NCI-H1092 treated with DMSO at 0.1 percent for 48 hours (cell line): ENCODE data around the gene PIH1D1.
"Not testable (repeated sequence)": the region's sequence is repeated elsewhere in the genome, so short reads cannot be mapped to it uniquely, and the experiment has no call there.

Experiments used
- DNase-seq: peaks from one replicate; lab custom pipeline; 2025; lab: John Stamatoyannopoulos, UW

Gene PIH1D1

DNA sequence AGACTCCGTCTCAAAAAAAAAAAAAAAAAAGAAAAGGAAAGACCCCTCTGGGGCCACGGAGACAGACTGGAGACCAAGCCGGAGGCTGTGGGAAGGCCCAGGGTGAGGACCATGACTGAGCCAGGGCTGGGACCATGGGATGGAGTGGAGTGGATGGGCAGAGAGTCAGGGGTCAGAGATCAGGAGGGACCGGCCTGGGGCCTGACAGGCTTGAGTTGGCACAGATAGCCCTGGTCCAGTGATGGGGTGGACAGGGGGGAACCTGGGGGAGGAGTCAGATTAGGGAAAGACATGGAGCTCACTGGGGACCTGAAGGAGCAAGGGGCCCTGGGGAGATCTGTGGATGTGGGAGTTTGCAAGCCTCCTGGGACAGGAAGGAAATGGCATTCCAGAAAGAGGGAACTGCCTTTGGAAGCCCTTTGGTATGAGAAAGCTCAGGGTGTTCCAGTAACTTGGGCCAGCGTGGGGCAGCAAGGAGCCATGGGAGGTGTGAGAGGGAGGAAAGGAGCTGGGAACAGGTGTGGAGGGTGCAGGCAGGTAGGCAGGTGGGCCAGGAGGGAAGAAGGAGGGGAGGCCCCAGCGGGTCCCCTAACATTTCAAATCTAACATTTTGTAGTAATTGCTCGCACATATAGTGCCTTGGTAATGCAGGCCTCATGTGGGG lies 29.5 kb upstream of the PIH1D1 start:
- no peak for DNase-seq

DNA sequence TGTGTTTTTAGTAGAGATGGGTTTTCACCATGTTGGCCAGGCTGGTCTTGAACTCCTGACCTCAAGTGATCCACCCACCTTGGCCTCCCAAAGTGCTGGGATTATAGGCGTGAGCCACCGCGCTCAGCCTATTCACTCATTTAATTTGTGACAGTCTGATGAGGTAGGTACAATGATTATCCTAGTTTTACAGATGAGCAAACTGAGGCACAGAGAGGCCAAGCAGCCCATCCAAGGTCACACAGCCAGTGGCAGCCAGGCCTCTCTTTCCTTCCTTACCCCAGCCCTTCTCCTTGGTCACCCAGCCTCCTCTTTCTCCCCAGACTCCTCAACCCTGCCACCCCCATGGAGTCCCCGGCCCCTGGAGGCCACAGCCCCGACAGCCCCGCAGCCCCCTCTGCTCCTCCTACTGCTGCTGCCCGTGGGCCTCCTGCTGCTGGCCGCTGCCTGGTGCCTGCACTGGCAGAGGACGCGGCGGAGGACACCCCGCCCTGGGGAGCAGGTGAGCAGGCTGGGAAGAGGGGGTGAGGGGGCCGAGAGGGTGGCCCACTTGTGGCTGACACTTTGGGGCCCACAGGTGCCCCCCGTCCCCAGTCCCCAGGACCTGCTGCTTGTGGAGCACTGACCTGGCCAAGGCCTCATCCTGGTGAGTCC lies 28.5 kb upstream of the PIH1D1 start:
- DNase-seq: no peak

GRCh38 chr19:49475995-49476880 lies 24.6 kb upstream of the PIH1D1 start:
- no peak for DNase-seq

DNA sequence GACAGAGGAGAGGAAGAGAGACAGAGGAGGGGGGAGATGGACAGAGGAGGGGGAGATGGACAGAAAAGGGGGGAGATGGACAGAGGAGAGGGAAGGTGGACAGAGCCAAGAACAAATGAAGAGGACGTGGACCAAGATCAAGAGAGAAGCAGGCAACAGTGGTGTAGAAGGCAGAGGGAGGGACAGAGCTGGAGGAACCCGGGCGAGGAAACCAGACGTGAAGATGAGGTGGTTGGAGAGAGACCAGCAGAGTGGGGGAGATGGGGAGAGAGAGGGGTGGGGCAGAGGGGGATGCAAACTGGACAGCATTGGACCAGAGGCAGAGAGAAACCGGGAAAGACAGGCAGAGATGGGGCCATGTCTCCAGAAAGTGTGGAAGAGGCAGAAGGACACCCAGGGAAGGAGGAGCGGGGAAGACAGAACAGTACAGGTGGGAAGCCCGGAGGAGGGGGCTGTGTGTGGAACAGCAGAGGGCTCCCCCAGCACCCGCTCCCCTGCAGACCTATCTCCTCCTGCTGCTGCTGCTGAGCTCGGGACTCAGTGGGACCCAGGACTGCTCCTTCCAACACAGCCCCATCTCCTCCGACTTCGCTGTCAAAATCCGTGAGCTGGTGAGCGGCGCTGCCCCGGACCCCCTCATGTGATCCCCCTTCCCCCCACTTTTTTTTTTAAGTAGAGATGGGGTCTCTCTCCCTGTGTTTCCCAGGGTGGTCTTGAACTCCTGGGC lies 23.7 kb upstream of the PIH1D1 start:
- no peak for DNase-seq

DNA sequence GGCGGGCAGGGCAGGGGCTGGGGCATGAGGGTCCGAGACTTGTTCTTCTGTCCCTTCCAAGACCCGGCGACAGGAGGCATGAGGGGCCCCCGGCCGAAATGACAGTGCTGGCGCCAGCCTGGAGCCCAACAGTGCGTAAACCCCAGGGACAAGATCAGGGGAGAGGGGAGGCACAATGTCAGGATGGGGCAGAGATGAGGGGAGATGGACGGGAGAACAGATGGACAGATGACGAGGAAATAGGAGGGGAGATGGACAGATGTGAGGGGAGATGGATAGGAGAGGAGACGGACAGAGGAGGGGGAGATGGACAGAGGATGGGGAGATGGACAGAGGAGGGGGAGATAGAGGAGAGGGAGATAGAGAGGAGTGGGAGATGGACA lies 22.9 kb upstream of the PIH1D1 start:
- no peak for DNase-seq

GRCh38 chr19:49473868-49474541 lies 22.4 kb upstream of the PIH1D1 start, which contains the start of gene FLT3LG:
Gene FLT3LG (plus strand): TSS chr19:49474215. CDS start chr19:49474640, 425 bp downstream.
- peak; percentile 16 for DNase-seq

DNA sequence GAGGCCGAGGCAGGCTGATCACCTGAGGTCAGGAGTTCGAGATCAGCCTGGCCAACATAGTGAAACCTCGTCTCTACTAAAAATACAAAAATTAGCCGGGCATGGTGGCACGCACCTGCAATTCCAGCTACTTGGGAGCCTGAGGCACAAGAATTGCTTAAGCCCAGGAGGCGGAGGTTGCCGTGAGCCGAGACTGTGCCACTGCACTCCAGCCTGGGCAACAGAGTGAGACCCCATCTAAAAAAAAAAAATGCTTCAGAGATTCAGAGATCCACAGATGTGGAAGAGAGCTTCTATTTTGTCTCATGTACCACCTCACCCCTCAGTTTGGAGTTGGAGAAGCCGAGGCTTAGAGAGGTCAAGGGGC lies 21.9 kb upstream of the PIH1D1 start:
- not testable (repeated sequence) for DNase-seq

GRCh38 chr19:49472936-49473335 lies 21.3 kb upstream of the PIH1D1 start:
- no peak for DNase-seq

DNA sequence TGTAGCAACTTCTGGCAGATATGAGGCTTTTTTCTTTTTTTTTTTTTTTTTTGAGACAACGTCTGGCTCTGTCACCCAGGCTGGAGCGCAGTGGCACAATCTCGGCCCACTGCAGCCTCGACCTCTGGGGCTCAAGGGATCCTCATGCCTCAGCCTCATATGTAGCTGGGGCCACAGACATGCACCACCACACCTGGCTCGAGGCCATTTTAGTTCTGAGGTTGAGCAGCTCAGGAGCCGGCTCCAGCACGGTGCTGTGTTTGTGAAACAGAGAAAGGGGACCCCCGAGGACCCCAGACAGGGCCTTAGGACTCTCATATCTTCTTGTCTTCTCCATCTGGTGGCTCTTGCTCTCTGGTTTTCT lies 19.0 kb upstream of the PIH1D1 start:
- DNase-seq: no peak

GRCh38 chr19:49469828-49470614 lies 18.4 kb upstream of the PIH1D1 start:
- no peak for DNase-seq

- no peak for DNase-seq
Observed at GRCh38 chr19:49468746-49469447, 17.3 kb upstream of the PIH1D1 start.

DNA sequence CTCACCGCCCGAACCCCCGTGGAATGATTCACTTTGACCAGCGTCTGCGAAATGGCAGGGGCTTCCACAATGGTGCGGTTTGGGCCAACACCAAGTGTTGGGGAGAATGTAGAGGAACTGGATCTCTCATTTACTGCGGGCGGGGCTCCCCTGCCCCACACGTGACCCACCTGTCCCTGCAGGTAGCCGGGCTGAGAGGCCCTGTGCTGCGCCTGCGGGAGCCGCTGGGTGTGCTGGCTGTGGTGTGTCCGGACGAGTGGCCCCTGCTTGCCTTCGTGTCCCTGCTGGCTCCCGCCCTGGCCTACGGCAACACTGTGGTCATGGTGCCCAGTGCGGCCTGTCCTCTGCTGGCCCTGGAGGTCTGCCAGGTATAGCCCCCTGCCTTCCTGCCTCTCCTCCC lies 16.6 kb upstream of the PIH1D1 start:
- no peak for DNase-seq

- no peak for DNase-seq
Observed at GRCh38 chr19:49465371-49465770, 13.8 kb upstream of the PIH1D1 start.

GRCh38 chr19:49463960-49464740 lies 12.5 kb upstream of the PIH1D1 start:
- DNase-seq: no peak

GRCh38 chr19:49462492-49462891 lies 10.9 kb upstream of the PIH1D1 start:
- no peak for DNase-seq

GRCh38 chr19:49461656-49462055 lies 10.0 kb upstream of the PIH1D1 start:
- DNase-seq: no peak

- not testable (repeated sequence) for DNase-seq
Observed at GRCh38 chr19:49461130-49461529, 9.5 kb upstream of the PIH1D1 start.

DNA sequence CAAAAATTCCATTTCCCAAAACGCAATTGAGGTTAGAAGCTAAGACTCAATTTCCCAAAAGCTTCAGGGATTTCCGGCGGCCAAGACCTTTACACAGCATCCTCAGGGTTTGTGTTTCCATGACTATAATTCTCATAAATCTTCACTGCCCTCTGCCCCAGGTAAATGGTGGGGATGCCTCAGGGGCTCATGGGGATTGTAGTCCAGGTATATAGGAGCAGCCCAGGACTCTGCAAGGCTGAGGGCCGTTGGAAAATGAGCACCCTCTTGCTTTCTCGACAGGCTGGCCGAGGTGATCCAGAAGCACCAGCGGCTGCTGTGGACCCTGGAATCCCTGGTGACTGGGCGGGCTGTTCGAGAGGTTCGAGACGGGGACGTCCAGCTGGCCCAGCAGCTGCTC lies 7.8 kb upstream of the PIH1D1 start:
- no peak for DNase-seq

DNA sequence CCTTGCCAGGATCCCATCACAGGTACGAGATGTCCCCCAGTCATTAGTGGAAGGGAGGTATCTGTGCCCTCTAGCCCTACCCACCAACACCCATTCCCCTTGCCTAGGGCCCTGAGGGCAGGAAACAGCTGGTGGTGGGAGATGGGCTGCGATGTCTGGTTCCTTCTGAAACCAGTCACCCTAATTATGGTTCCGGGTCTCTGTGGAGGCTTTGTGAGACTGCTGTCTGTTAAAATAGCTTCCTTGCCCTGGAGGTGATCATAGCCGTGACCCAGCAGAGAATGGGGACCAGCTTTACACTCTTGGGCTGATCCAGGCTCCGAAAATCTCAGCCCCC lies 6.9 kb upstream of the PIH1D1 start:
- DNase-seq: no peak

DNA sequence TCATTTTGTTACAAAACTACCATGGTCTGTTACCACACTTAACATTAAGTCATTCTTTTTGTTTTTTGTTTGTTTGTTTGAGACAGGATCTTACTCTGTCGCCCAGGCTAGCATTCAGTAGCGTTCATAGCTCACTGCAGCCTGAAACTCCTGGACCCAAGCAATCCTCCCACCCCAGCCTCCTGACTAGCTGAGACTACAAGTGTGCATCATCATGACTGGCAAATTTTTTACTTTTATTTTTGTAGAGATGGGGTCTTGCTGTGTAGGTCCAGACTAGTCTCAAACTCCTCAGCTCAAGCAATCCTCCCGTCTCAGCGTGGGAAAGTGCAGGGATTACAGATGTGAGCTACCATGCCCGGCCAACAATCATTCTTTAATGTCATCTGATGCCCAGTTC lies 4.7 kb upstream of the PIH1D1 start:
- no peak for DNase-seq
